Endothelial cell of umbilical vein (primary cell): ENCODE measurements around the gene SIVA1. TPM values are rescaled to one million over a fixed set of nuclear protein-coding genes. Genes with fewer than 3 reads are reported as not detected.
A peak's percentile ranks its signal among the peaks of the same experiment; 100 is the strongest.

ENCODE experiments used
- BruUV-seq: library from RNA; stranded (reverse); fragments of 400-500 nt; replicated peaks from 2 replicates; lab custom pipeline; 2021; lab: Mats Ljungman, UMichigan
- CTCF ChIA-PET: fragments of 300-600, 350-600 bp; sonication (Branson Sonifier 250); formaldehyde crosslinking; loops from one replicate; lab custom pipeline; 2021; ENCODE audit warnings: antibody characterized with exemption, inconsistent platforms; lab: Charles Lee
- POLR2A ChIA-PET: fragments of 300-600, 350-600 bp; sonication (Branson Sonifier 250); formaldehyde crosslinking; loops from one replicate; lab custom pipeline; 2021; ENCODE audit warnings: antibody characterized with exemption, inconsistent platforms; lab: Charles Lee
- DNase-seq: peaks from one replicate; pipeline ENCODE4 v3.0.0-alpha.2; 2011; ENCODE audit warnings: low read depth, low spot score
- FAIRE-seq: peaks from 2 replicates; lab custom pipeline; 2011; peaks lifted over from hg19 to GRCh38; lab: Jason Lieb, UNC
- H2AFZ ChIP-seq: 2 replicates; pipeline ENCODE4 v1.6.0; 2012; ENCODE audit warnings: low read depth, low read length, control low read depth, inconsistent platforms
- H3K27ac ChIP-seq: 2 replicates; pipeline ENCODE4 v1.5.1; 2011; ENCODE audit warnings: low read depth, mild to moderate bottlenecking, control low read depth, low read length, moderate library complexity; ENCODE audit not compliant: insufficient read depth
- H3K27me3 ChIP-seq, 2 experiments: 2 replicates each; pipeline versions ENCODE4 v1.6.0 to v1.6.1; 2011; ENCODE audit warnings: low read length in 2 of 2, mixed read lengths in 1 of 2; ENCODE audit not compliant: control insufficient read depth in 2 of 2, insufficient read depth in 2 of 2
- H3K36me3 ChIP-seq, 2 experiments: 2 replicates in 1 of 2; 3 replicates in 1 of 2; pipeline ENCODE4 v1.5.1; 2011; ENCODE audit warnings: low read length in 2 of 2, mild to moderate bottlenecking in 1 of 2, moderate library complexity in 1 of 2; ENCODE audit not compliant: control insufficient read depth in 2 of 2, insufficient read depth in 2 of 2; ENCODE audit errors: extremely low read depth in 1 of 2
- H3K4me1 ChIP-seq: 3 replicates; pipeline ENCODE4 v1.5.1; 2011; ENCODE audit warnings: mild to moderate bottlenecking, low read length; ENCODE audit not compliant: control insufficient read depth, insufficient read depth; ENCODE audit errors: extremely low read depth
- H3K4me2 ChIP-seq: 2 replicates; pipeline ENCODE4 v1.6.1; 2011; ENCODE audit warnings: low read length, control low read depth, mixed read lengths; ENCODE audit not compliant: insufficient read depth
- H3K4me3 ChIP-seq, 3 experiments: fragments of 200-600 bp in 1 of 3; sonication (generic), shearing (Covaris generic) in 1 of 3; replicated peaks in 1 of 3; 2 replicates each; pipeline ENCODE4 v1.5.1; 2011 to 2016; ENCODE audit warnings: control low read depth in 3 of 3, low read length in 3 of 3, mild to moderate bottlenecking in 2 of 3, inconsistent platforms in 1 of 3, low read depth in 1 of 3, moderate library complexity in 1 of 3; ENCODE audit not compliant: insufficient read depth in 1 of 3
- H3K79me2 ChIP-seq: 2 replicates; pipeline ENCODE4 v1.6.0; 2012; ENCODE audit warnings: low read length, inconsistent platforms; ENCODE audit not compliant: control insufficient read depth, insufficient read depth
- H3K9ac ChIP-seq: replicated peaks from 2 replicates; pipeline ENCODE3; 2011; ENCODE audit warnings: low read length, control low read depth; ENCODE audit not compliant: insufficient read depth; ENCODE audit errors: extremely low read depth
- H3K9me1 ChIP-seq: replicated peaks from 3 replicates; pipeline ENCODE4 v1.6.0; 2011; ENCODE audit warnings: mild to moderate bottlenecking, low read length; ENCODE audit not compliant: control insufficient read depth, insufficient read depth; ENCODE audit errors: extremely low read depth
- H3K9me3 ChIP-seq: replicated peaks from 2 replicates; pipeline ENCODE4 v1.5.1; 2012; ENCODE audit warnings: low read length, inconsistent platforms; ENCODE audit not compliant: control insufficient read depth, insufficient read depth
- H4K20me1 ChIP-seq: replicated peaks from 2 replicates; pipeline ENCODE3; 2011; ENCODE audit warnings: mild to moderate bottlenecking, low read length; ENCODE audit not compliant: control insufficient read depth, insufficient read depth; ENCODE audit errors: extremely low read depth
- EZH2 ChIP-seq: IDR thresholded peaks from 2 replicates; pipeline ENCODE4 v1.6.1; 2012; ENCODE audit warnings: borderline replicate concordance, low read depth, mild to moderate bottlenecking, moderate library complexity, low read length, inconsistent platforms; ENCODE audit not compliant: severe bottlenecking
- dilution Hi-C: fragments of 300-500 bp; cut with MboI; formaldehyde crosslinking; loops from one replicate; pipeline ENCODE4 v1.15.0; 2019; ENCODE audit warnings: low sequenced_read_pairs; ENCODE audit not compliant: extremely low pct_ligation_motif_present
- intact Hi-C: fragments of 100-400 bp; cut with micrococcal nuclease; formaldehyde crosslinking; loops from one replicate; pipeline ENCODE4 v1.10.0; 2022
- polyA plus RNA-seq, 4 experiments: library from polyadenylated mRNA; depleted of rRNA in 3 of 4; stranded (reverse) in 3 of 4; unstranded in 1 of 4; fragments of >200 nt; gene quantifications; 2 replicates each; pipeline versions ENCODE4 v1.2.1 to v1.2.3, GENCODE V29; 2011 to 2012; ENCODE audit warnings: missing spikeins in 1 of 4
- total RNA-seq: library from RNA; stranded (reverse); gene quantifications from 2 replicates; pipeline ENCODE4 v1.2.3, GENCODE V29; 2021
- TF ChIP-seq, protein P1 (sequence below), 2 donors: IDR thresholded peaks; 1 replicate in 1 of 2; 2 replicates in 1 of 2; pipeline ENCODE4 v1.5.1; 2011; ENCODE audit warnings: low read length in 2 of 2, mild to moderate bottlenecking in 2 of 2, moderate library complexity in 2 of 2, control low read depth in 1 of 2, inconsistent platforms in 1 of 2, low read depth in 1 of 2; ENCODE audit not compliant: insufficient read depth in 1 of 2; ENCODE audit errors: extremely low read depth in 1 of 2

The SIVA1 gene
- total and polyA plus RNA-seq, 2 donors (not counting 3 experiments of a cell fraction or from before 2014, with no cell fraction given), result 101 to 299 TPM

DNA sequence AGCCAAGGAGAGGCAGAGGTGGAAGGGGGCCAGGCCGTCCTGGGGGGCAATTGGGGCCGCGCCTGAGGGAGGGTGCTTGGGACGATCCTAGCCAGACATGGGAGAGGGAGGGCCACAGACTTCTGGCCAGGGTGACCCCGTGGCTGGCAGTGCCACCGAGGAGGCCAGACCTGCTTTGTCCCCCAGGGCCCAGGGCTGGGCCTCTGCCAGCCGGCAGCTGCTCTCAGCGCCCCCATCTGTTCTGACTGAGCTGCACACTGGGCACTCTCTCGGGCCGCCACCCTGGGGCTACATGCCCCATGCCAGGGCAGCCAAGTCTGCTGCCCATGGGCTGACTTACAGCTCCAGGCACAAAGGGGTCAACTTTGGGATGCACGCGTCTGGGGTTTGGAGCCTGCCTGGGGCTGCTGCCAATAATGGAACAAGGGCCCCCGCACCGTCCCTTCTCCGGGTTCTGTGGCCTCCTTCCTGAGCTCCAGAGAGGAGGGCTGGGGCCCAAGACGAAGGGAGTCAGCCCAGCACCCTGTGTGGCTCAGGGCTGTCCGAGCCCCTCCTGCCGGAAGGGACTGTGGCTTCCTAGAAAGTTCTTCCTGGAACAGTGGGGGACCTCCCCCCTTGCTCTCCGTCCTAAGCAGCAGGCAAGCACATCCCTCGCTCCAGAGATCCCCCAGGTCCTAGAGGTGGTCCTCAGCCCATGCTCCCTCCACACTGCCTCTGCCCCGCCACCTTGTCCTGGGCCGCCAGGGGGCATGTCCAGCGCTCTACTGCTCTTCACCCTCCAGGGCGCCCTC lies 27.8 kb upstream of the SIVA1 start:
- no peaks in the 10 kb centered on the region for H3K9me3 ChIP-seq
- CTCF ChIA-PET, result interaction anchor here (0.9 to 3.2 kb wide), 8 partner anchors 10 to 101 kb away, joined by 3 to 17 read pairs (median 4); partner anchors contain the start of gene SIVA1
- no peak overlapping the region for H3K4me3 ChIP-seq
- dilution Hi-C loops, result no loop called here
- no peak for DNase-seq
- no peak overlapping the region for H2AFZ ChIP-seq
- BruUV-seq, result no TSS peak
- FAIRE-seq, result no peak
- H3K27me3 ChIP-seq, result no peaks in the 10 kb centered on the region
- no peak overlapping the region for H3K9ac ChIP-seq
- no peak overlapping the region for H3K27ac ChIP-seq
- no peak overlapping the region for H3K4me2 ChIP-seq
- H3K79me2 ChIP-seq, result no peaks in the 10 kb centered on the region
- TF ChIP-seq, protein P1, sequence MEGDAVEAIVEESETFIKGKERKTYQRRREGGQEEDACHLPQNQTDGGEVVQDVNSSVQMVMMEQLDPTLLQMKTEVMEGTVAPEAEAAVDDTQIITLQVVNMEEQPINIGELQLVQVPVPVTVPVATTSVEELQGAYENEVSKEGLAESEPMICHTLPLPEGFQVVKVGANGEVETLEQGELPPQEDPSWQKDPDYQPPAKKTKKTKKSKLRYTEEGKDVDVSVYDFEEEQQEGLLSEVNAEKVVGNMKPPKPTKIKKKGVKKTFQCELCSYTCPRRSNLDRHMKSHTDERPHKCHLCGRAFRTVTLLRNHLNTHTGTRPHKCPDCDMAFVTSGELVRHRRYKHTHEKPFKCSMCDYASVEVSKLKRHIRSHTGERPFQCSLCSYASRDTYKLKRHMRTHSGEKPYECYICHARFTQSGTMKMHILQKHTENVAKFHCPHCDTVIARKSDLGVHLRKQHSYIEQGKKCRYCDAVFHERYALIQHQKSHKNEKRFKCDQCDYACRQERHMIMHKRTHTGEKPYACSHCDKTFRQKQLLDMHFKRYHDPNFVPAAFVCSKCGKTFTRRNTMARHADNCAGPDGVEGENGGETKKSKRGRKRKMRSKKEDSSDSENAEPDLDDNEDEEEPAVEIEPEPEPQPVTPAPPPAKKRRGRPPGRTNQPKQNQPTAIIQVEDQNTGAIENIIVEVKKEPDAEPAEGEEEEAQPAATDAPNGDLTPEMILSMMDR (IDR thresholded peaks at IDR 0.05; ENCODE audit: extremely low read depth in 1 of 2, insufficient read depth in 1 of 2, low read depth in 1 of 2, low read length in 2 of 2), result peak in 1 of 2 donors; percentile 47
- TF ChIP-seq EZH2, result no peak
- intact Hi-C loops, result loop anchor here (2.0 kb wide), 1 partner anchor 28 kb away; the partner anchor contains the start of gene SIVA1
- H4K20me1 ChIP-seq, result no peaks in the 10 kb centered on the region
- H3K4me1 ChIP-seq, result peaks cover 5% of the 10 kb centered on the region
- no peaks in the 10 kb centered on the region for H3K9me1 ChIP-seq
- no peaks in the 10 kb centered on the region for H3K36me3 ChIP-seq
- POLR2A ChIA-PET, result no interaction called here
